Prostate gland (tissue), 2 donors: ENCODE data around the gene SPTBN5. TPM values are rescaled to one million over a fixed set of nuclear protein-coding genes. Genes with fewer than 3 reads are reported as not detected.

Experiments used
- DNase-seq: peaks from one replicate; pipeline ENCODE4 v3.0.0-alpha.2; 2019; ENCODE audit warnings: low spot score
- H3K27ac ChIP-seq, 2 donors: fragments of 200-600 bp; sonication (generic); 2 replicates each; pipeline ENCODE4 v1.5.1; 2017 to 2019
- H3K27me3 ChIP-seq: fragments of 200-600 bp; sonication (generic); replicated peaks from 2 replicates; pipeline ENCODE4 v1.5.1; 2019; ENCODE audit not compliant: insufficient read depth
- H3K36me3 ChIP-seq, 2 donors: fragments of 200-600 bp; sonication (generic); 1 replicate in 1 of 2; 2 replicates in 1 of 2; pipeline versions ENCODE4 v1.5.1 to v1.8.1; 2017 to 2019
- H3K4me1 ChIP-seq: fragments of 200-600 bp; sonication (generic); replicated peaks from 2 replicates; pipeline ENCODE4 v1.5.1; 2019
- H3K4me3 ChIP-seq, 2 donors: fragments of 200-600 bp; sonication (generic); 2 replicates each; pipeline ENCODE4 v1.5.1; 2017 to 2019
- H3K9me3 ChIP-seq: fragments of 200-600 bp; sonication (generic); 2 replicates; pipeline ENCODE4 v1.5.1; 2017
- POLR2A ChIP-seq: fragments of 450-650 bp; IDR thresholded peaks from one replicate; pipeline ENCODE4 v1.6.1; 2016; ENCODE audit warnings: antibody characterized with exemption, mild to moderate bottlenecking
- POLR2AphosphoS5 ChIP-seq: sonication (generic); formaldehyde crosslinking; IDR thresholded peaks from one replicate; pipeline ENCODE4 v1.6.1; 2017; ENCODE audit warnings: antibody characterized with exemption
- WGBS: methylation state at CpG from one replicate; pipeline ENCODE4 v1.1.5; 2018; 5-methylcytosine and 5-hydroxymethylcytosine counted together
- intact Hi-C: fragments of 100-400 bp; cut with DNase I; formaldehyde crosslinking; loops from one replicate; pipeline ENCODE4 v1.14.2; 2022
- total RNA-seq, 2 donors: library from RNA; depleted of rRNA; stranded (reverse); fragments of >200 nt; gene quantifications; one replicate each; pipeline ENCODE4 v1.1.0, GENCODE V29; 2016
- TF ChIP-seq, protein P1 (sequence below), 4 experiments: fragments of 200-600 bp in 2 of 4; fragments of 450-650 bp in 2 of 4; sonication (generic) in 2 of 4; IDR thresholded peaks; 1 replicate in 3 of 4; 2 replicates in 1 of 4; pipeline ENCODE4 v1.5.1; 2016 to 2019; ENCODE audit warnings: antibody characterized with exemption in 4 of 4, mild to moderate bottlenecking in 2 of 4, moderate library complexity in 2 of 4

The SPTBN5 gene
- total RNA-seq, 2 donors from 2014 or later = 1.2 to 2.2 TPM

DNA sequence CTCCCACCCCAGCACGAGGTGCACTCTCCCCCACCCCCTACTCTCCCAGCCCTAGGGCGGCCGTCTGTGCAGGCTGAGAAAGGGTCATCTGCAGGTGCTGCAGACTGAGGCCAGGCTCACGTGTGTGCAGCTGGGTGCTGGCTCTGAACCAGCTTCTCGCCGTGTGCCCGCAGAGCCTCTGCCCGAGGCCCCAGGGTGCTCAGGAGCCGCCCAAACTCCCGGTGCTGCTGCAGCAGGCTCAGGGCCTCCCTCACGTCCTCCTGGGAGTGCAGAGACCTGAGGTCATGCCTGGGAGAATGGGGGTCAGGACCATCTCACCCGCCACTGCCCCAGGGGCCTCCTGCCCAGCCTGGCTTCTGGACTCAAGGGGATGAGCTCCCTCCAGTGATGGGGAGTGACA is 17.2 kb downstream of the SPTBN5 start:
- TF ChIP-seq POLR2A (no peak), POLR2AphosphoS5 (no peak)
- TF ChIP-seq, protein P1, sequence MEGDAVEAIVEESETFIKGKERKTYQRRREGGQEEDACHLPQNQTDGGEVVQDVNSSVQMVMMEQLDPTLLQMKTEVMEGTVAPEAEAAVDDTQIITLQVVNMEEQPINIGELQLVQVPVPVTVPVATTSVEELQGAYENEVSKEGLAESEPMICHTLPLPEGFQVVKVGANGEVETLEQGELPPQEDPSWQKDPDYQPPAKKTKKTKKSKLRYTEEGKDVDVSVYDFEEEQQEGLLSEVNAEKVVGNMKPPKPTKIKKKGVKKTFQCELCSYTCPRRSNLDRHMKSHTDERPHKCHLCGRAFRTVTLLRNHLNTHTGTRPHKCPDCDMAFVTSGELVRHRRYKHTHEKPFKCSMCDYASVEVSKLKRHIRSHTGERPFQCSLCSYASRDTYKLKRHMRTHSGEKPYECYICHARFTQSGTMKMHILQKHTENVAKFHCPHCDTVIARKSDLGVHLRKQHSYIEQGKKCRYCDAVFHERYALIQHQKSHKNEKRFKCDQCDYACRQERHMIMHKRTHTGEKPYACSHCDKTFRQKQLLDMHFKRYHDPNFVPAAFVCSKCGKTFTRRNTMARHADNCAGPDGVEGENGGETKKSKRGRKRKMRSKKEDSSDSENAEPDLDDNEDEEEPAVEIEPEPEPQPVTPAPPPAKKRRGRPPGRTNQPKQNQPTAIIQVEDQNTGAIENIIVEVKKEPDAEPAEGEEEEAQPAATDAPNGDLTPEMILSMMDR (IDR thresholded peaks at IDR 0.05) = no peak
- no peaks in the 10 kb centered on the region for H3K9me3 ChIP-seq
- H3K4me1 ChIP-seq = peaks cover 5% of the 10 kb centered on the region
- H3K27me3 ChIP-seq = no peaks in the 10 kb centered on the region
- no peaks in the 10 kb centered on the region for H3K36me3 ChIP-seq
- H3K4me3 ChIP-seq = no peak overlapping the region
- DNase-seq = no peak
- intact Hi-C loops = no loop called here
- 67% methylated on average over 6 of the region's 12 CpGs for WGBS
- H3K27ac ChIP-seq = no peak overlapping the region

DNA sequence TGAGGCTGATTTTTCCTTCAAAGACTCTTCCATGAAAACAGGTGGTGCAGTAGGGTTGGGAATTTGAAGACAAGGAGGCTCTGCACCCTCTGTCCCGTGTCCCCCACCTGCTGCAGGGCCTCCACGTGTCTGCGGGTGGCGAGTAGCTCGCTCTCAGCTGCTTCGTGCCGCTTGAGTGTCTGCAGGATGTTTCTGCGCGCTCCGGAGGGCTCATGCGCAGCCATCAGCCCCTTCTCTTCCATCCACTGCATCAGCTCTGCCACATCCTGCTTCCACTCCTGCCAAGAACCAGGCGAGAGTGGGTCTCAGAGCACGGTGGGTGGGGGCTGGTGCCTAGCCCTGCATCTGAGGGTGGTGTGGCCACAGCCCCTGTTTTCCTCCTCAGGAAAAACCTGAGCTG is 17.8 kb downstream of the SPTBN5 start:
- Histone ChIP-seq H3K4me1 (peaks cover 4% of the 10 kb centered on the region), H3K4me3 (no peak overlapping the region), H3K27me3 (no peaks in the 10 kb centered on the region), H3K36me3 (no peaks in the 10 kb centered on the region), H3K27ac (no peak overlapping the region), H3K9me3 (no peaks in the 10 kb centered on the region)
- TF ChIP-seq POLR2A (no peak), POLR2AphosphoS5 (no peak)
- TF ChIP-seq, protein P1 (IDR thresholded peaks at IDR 0.05) = no peak
- DNase-seq = no peak
- intact Hi-C loops = no loop called here
- 77% methylated on average over 12 of the region's 13 CpGs for WGBS

- no peaks in the 10 kb centered on the region for H3K9me3 ChIP-seq
- 90% methylated on average over 12 of the region's 12 CpGs for WGBS
These were observed 19.1 kb downstream of the SPTBN5 start for GRCh38 chr15:41874736-41875135.

GRCh38 chr15:41873711-41874110 is 20.1 kb downstream of the SPTBN5 start:
- TF ChIP-seq POLR2A (no peak), POLR2AphosphoS5 (no peak)
- TF ChIP-seq, protein P1 (IDR thresholded peaks at IDR 0.05) = no peak
- no peaks in the 10 kb centered on the region for H3K27me3 ChIP-seq
- no peak overlapping the region for H3K4me3 ChIP-seq
- no peaks in the 10 kb centered on the region for H3K36me3 ChIP-seq
- no peak overlapping the region for H3K27ac ChIP-seq
- H3K9me3 ChIP-seq = no peaks in the 10 kb centered on the region
- no peak for DNase-seq
- WGBS = 83% methylated on average over 8 of the region's 8 CpGs
- H3K4me1 ChIP-seq = peaks cover 4% of the 10 kb centered on the region
- intact Hi-C loops = no loop called here

More at GRCh38 chr15:41874736-41875135, 19.1 kb downstream of the SPTBN5 start:
- Histone ChIP-seq H3K4me3 (no peak overlapping the region), H3K36me3 (no peaks in the 10 kb centered on the region), H3K4me1 (peaks cover 4% of the 10 kb centered on the region), H3K27ac (no peak overlapping the region), H3K27me3 (no peaks in the 10 kb centered on the region)
- TF ChIP-seq, protein P1 (IDR thresholded peaks at IDR 0.05) = no peak
- TF ChIP-seq POLR2AphosphoS5 = no peak
- no peak for TF ChIP-seq POLR2A
- intact Hi-C loops = no loop called here
- DNase-seq = no peak

- no peaks in the 10 kb centered on the region for H3K36me3 ChIP-seq
- intact Hi-C loops = no loop called here
- 98% methylated on average over 9 of the region's 9 CpGs for WGBS
- H3K4me1 ChIP-seq = no peaks in the 10 kb centered on the region
- no peaks in the 10 kb centered on the region for H3K27me3 ChIP-seq
- H3K9me3 ChIP-seq = no peaks in the 10 kb centered on the region
- H3K4me3 ChIP-seq = no peak overlapping the region
- DNase-seq = no peak
- H3K27ac ChIP-seq = no peak overlapping the region
- TF ChIP-seq, protein P1 (IDR thresholded peaks at IDR 0.05) = no peak
- no peak for TF ChIP-seq POLR2AphosphoS5
These were observed 21.6 kb downstream of the SPTBN5 start for GRCh38 chr15:41872166-41872747.
